Natural killer cell treated with Interleukin-12 subunit alpha and Interleukin-12 subunit beta and Interleukin-15 and Interleukin-18, amount 100 ng/mL, for 72 hours (primary cell): Measurements from ENCODE around the gene RGS7BP. TPM values are rescaled to one million over a fixed set of nuclear protein-coding genes. Genes with fewer than 3 reads are reported as not detected.

ENCODE experiments used
- ATAC-seq, 2 donors: fragments of 150-1000 bp; cut with Tn5 transposase in 1 of 2; sonication (Bioruptor Pico), chemical (Tn5 transposase) in 1 of 2; 2 replicates each; pipeline ENCODE4 v1.10.0; 2021
- DNase-seq: peaks from one replicate; pipeline ENCODE4 v3.0.0; 2022; ENCODE audit warnings: low spot score
- H3K27ac Mint-ChIP-seq, 2 donors: 1 replicate in 1 of 2; 2 replicates in 1 of 2; pipeline ENCODE4 v1.8.0; 2022; ENCODE audit warnings: mixed read lengths in 2 of 2, mild to moderate bottlenecking in 1 of 2, moderate library complexity in 1 of 2
- H3K27me3 Mint-ChIP-seq, 2 donors: 1 replicate in 1 of 2; 2 replicates in 1 of 2; pipeline ENCODE4 v1.8.0; 2022; ENCODE audit warnings: mixed read lengths in 2 of 2
- H3K36me3 Mint-ChIP-seq: one replicate; pipeline ENCODE4 v1.8.0; 2022; ENCODE audit warnings: mixed read lengths
- H3K4me1 Mint-ChIP-seq, 2 donors: 1 replicate in 1 of 2; 2 replicates in 1 of 2; pipeline ENCODE4 v1.8.0; 2022; ENCODE audit warnings: low read depth in 2 of 2, mixed read lengths in 2 of 2, mild to moderate bottlenecking in 1 of 2
- H3K4me3 Mint-ChIP-seq: one replicate; pipeline ENCODE4 v1.8.0; 2022; ENCODE audit warnings: mixed read lengths
- H3K9me3 Mint-ChIP-seq: 2 replicates; pipeline ENCODE4 v1.8.0; 2022; ENCODE audit warnings: mixed read lengths
- total RNA-seq, 2 donors: library from RNA; stranded (reverse); gene quantifications; one replicate each; pipeline ENCODE4 v1.2.3, GENCODE V29; 2022

Gene RGS7BP
- total RNA-seq, 2 donors from 2014 or later: not detected

GRCh38 chr5:64576250-64576649, 70.4 kb downstream of the RGS7BP start:
- no peaks in the 10 kb centered on the region for H3K36me3 Mint-ChIP-seq
- H3K9me3 Mint-ChIP-seq: peaks cover 8% of the 10 kb centered on the region
- H3K27me3 Mint-ChIP-seq: peaks cover 11 to 24% of the 10 kb centered on the region in 2 donors
- no peak for ATAC-seq
- H3K4me3 Mint-ChIP-seq: no peak overlapping the region
- H3K4me1 Mint-ChIP-seq: no peaks in the 10 kb centered on the region
- no peak for DNase-seq
- H3K27ac Mint-ChIP-seq: no peak overlapping the region

GRCh38 chr5:64585646-64586045, 79.8 kb downstream of the RGS7BP start:
- ATAC-seq (no peak), DNase-seq (no peak)
- Mint-ChIP-seq H3K27me3 (peaks cover 10 to 25% of the 10 kb centered on the region in 2 donors), H3K27ac (no peak overlapping the region), H3K36me3 (no peaks in the 10 kb centered on the region), H3K4me1 (no peaks in the 10 kb centered on the region), H3K4me3 (no peak overlapping the region), H3K9me3 (peaks cover 3% of the 10 kb centered on the region)

- H3K4me3 Mint-ChIP-seq: no peak overlapping the region
- no peaks in the 10 kb centered on the region for H3K36me3 Mint-ChIP-seq
- DNase-seq (no peak), ATAC-seq (no peak)
- no peaks in the 10 kb centered on the region for H3K4me1 Mint-ChIP-seq
- no peak overlapping the region for H3K27ac Mint-ChIP-seq
- H3K27me3 Mint-ChIP-seq: peaks cover 13 to 31% of the 10 kb centered on the region in 2 donors
- H3K9me3 Mint-ChIP-seq: peaks cover 3% of the 10 kb centered on the region
Observed at GRCh38 chr5:64587370-64587769, 81.6 kb downstream of the RGS7BP start.

GRCh38 chr5:64592730-64593341, 87.0 kb downstream of the RGS7BP start:
- H3K4me3 Mint-ChIP-seq: no peak overlapping the region
- H3K4me1 Mint-ChIP-seq: no peaks in the 10 kb centered on the region

GRCh38 chr5:64594025-64594424, 88.2 kb downstream of the RGS7BP start:
- Mint-ChIP-seq H3K27me3 (peaks cover 6 to 25% of the 10 kb centered on the region in 2 donors), H3K9me3 (no peaks in the 10 kb centered on the region), H3K4me1 (no peaks in the 10 kb centered on the region), H3K4me3 (no peak overlapping the region), H3K36me3 (no peaks in the 10 kb centered on the region), H3K27ac (no peak overlapping the region)
- DNase-seq (no peak), ATAC-seq (no peak)

More at GRCh38 chr5:64592730-64593341, 87.0 kb downstream of the RGS7BP start:
- ATAC-seq (no peak), DNase-seq (no peak)
- no peaks in the 10 kb centered on the region for H3K36me3 Mint-ChIP-seq
- no peak overlapping the region for H3K27ac Mint-ChIP-seq
- peaks cover 6 to 30% of the 10 kb centered on the region in 2 donors for H3K27me3 Mint-ChIP-seq
- no peaks in the 10 kb centered on the region for H3K9me3 Mint-ChIP-seq

- H3K36me3 Mint-ChIP-seq: no peaks in the 10 kb centered on the region
- H3K27me3 Mint-ChIP-seq: peaks cover 9 to 26% of the 10 kb centered on the region in 2 donors
- DNase-seq (no peak), ATAC-seq (no peak)
- H3K27ac Mint-ChIP-seq: no peak overlapping the region
- H3K4me1 Mint-ChIP-seq: no peaks in the 10 kb centered on the region
- H3K4me3 Mint-ChIP-seq: no peak overlapping the region
- no peaks in the 10 kb centered on the region for H3K9me3 Mint-ChIP-seq
Observed at GRCh38 chr5:64594601-64595000, 88.8 kb downstream of the RGS7BP start.

- H3K4me1 Mint-ChIP-seq: no peaks in the 10 kb centered on the region
- no peaks in the 10 kb centered on the region for H3K36me3 Mint-ChIP-seq
- ATAC-seq (peak in 1 of 2 donors; percentile 16), DNase-seq (no peak)
- peaks cover 6 to 19% of the 10 kb centered on the region in 2 donors for H3K27me3 Mint-ChIP-seq
- no peak overlapping the region for H3K4me3 Mint-ChIP-seq
- no peaks in the 10 kb centered on the region for H3K9me3 Mint-ChIP-seq
- H3K27ac Mint-ChIP-seq: no peak overlapping the region
Observed at GRCh38 chr5:64595031-64595855, 89.4 kb downstream of the RGS7BP start.

GRCh38 chr5:64599226-64599625, 93.4 kb downstream of the RGS7BP start:
- DNase-seq (no peak), ATAC-seq (no peak)
- no peaks in the 10 kb centered on the region for H3K36me3 Mint-ChIP-seq
- no peaks in the 10 kb centered on the region for H3K9me3 Mint-ChIP-seq
- H3K27me3 Mint-ChIP-seq: peaks cover 3 to 11% of the 10 kb centered on the region in 2 donors
- H3K4me1 Mint-ChIP-seq: no peaks in the 10 kb centered on the region
- H3K4me3 Mint-ChIP-seq: no peak overlapping the region
- no peak overlapping the region for H3K27ac Mint-ChIP-seq

GRCh38 chr5:64603676-64604075, 97.9 kb downstream of the RGS7BP start:
- no peak for ATAC-seq
- Mint-ChIP-seq H3K9me3 (no peaks in the 10 kb centered on the region), H3K4me3 (no peak overlapping the region), H3K27me3 (peaks cover 5 to 15% of the 10 kb centered on the region in 2 donors), H3K27ac (no peak overlapping the region), H3K4me1 (no peaks in the 10 kb centered on the region), H3K36me3 (no peaks in the 10 kb centered on the region)
- DNase-seq: no peak

- Mint-ChIP-seq H3K36me3 (no peaks in the 10 kb centered on the region), H3K27me3 (peaks cover 9 to 16% of the 10 kb centered on the region in 2 donors), H3K9me3 (no peaks in the 10 kb centered on the region), H3K4me3 (no peak overlapping the region), H3K4me1 (no peaks in the 10 kb centered on the region), H3K27ac (no peak overlapping the region)
- ATAC-seq: no peak
- DNase-seq: no peak
Observed at GRCh38 chr5:64606926-64607325, 101.1 kb downstream of the RGS7BP start.

- Mint-ChIP-seq H3K9me3 (no peaks in the 10 kb centered on the region), H3K4me3 (no peak overlapping the region), H3K27ac (no peak overlapping the region), H3K36me3 (no peaks in the 10 kb centered on the region), H3K4me1 (no peaks in the 10 kb centered on the region), H3K27me3 (peaks cover 20 to 31% of the 10 kb centered on the region in 2 donors)
- ATAC-seq: no peak
- no peak for DNase-seq
Observed at GRCh38 chr5:64612344-64612961, 106.6 kb downstream of the RGS7BP start.

GRCh38 chr5:64615895-64616294, 110.1 kb downstream of the RGS7BP start:
- Mint-ChIP-seq H3K27ac (no peak overlapping the region), H3K4me1 (no peaks in the 10 kb centered on the region), H3K9me3 (no peaks in the 10 kb centered on the region), H3K4me3 (no peak overlapping the region), H3K36me3 (no peaks in the 10 kb centered on the region), H3K27me3 (peaks cover 15 to 16% of the 10 kb centered on the region in 2 donors)
- DNase-seq (no peak), ATAC-seq (no peak)

- Mint-ChIP-seq H3K4me3 (no peak overlapping the region), H3K4me1 (no peaks in the 10 kb centered on the region), H3K36me3 (no peaks in the 10 kb centered on the region), H3K9me3 (no peaks in the 10 kb centered on the region), H3K27ac (no peak overlapping the region), H3K27me3 (peaks cover 25 to 34% of the 10 kb centered on the region in 2 donors)
- DNase-seq (no peak), ATAC-seq (no peak)
Observed at GRCh38 chr5:64619609-64620008, 113.8 kb downstream of the RGS7BP start.

- ATAC-seq: peak in 1 of 2 donors; percentile 20
- H3K27ac Mint-ChIP-seq: no peak overlapping the region
- no peak for DNase-seq
- no peak overlapping the region for H3K4me3 Mint-ChIP-seq
- no peaks in the 10 kb centered on the region for H3K9me3 Mint-ChIP-seq
- H3K36me3 Mint-ChIP-seq: no peaks in the 10 kb centered on the region
- H3K27me3 Mint-ChIP-seq: peaks cover 21 to 47% of the 10 kb centered on the region in 2 donors
- H3K4me1 Mint-ChIP-seq: no peaks in the 10 kb centered on the region
Observed at GRCh38 chr5:64622991-64623390, 117.2 kb downstream of the RGS7BP start.
